ENCODE data around the gene ESPNL.

Gene ESPNL

GRCh38 chr2:238075397-238075796 lies 24.7 kb upstream of the ESPNL start:
- no peak for DNase-seq (ENCODE audit: low spot score)

DNA sequence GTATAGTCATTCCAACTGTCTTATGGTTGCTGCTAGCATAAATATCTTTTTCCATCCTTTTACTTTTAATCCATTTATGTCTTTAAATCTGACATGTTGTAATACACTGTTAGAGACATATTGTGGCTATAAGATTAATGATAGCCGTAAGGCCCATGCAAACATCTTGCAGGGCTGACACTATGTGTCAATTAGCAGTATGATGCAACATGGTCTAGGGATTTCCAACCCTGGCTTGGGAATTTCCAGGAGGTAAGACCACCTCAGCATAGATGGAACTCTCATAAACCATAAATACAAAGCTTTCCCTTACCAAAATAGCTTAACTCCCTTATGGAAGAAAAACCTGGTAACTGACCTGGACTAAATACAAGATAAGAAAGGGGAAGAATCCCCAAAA lies 22.8 kb upstream of the ESPNL start:
- no peak for DNase-seq (ENCODE audit: low spot score)

GRCh38 chr2:238079874-238080327 lies 20.2 kb upstream of the ESPNL start:
- DNase-seq (ENCODE audit: low spot score) = no peak

DNA sequence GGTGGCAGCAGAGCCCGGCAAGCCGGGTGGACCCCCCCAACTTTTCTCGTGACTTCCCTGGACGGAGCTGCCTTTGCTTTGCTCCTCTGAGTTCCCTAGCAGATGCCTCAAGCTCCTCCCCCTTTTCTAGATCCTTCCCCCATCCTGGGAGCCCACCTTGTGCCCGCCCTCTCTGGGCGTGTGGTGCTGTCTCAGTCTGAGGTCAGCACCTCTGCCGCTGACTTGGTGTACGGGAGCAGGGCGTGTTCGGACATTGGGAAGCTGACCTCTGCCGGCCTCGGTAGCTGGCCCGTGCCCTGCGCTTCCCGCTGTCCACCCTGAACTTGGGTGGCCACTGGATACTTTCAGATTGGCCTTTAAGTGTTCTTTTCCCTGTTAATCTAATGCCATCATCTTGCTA lies 19.6 kb upstream of the ESPNL start:
- DNase-seq (ENCODE audit: low spot score) = no peak

GRCh38 chr2:238081150-238081549 lies 19.0 kb upstream of the ESPNL start:
- no peak for DNase-seq (ENCODE audit: low spot score)

DNA sequence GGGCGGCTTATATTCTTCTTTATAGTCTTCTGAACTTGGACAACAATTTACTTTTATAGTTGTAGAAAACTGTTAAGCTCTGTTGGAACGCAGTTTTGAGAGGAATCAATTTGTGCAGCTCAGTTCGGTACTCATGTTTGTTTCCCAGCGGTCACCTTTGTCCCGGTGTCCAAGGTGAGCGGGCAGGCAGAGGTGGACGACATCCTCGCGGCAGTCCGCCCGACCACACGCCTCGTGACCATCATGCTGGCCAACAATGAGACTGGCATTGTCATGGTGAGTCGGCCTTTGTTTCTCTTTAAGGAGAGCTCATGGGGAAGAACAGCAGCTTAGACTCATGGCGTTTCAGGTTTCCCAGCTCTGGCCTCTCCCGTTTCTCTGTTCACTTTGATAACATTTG lies 18.6 kb upstream of the ESPNL start:
- no peak for DNase-seq (ENCODE audit: low spot score)

DNA sequence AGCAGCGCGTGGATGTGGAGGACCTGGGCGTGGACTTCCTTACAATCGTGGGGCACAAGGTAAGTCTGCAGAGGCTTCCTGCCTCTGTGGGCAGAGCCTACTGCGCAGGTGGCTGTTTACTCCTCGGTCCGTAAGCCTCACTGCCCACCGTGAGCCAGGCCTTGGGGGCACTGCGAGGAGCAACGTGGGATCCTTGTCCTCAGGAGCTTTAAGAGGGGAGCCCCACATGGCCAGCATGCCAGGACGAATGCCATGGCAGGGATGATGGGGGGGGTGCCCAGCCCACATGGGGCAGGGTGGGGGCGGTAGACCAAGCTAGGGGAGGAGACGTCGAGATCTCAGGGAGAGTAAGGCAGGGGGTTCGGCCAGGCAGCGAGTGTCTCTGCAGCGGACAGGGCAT lies 18.0 kb upstream of the ESPNL start:
- DNase-seq (ENCODE audit: low spot score) = no peak

DNA sequence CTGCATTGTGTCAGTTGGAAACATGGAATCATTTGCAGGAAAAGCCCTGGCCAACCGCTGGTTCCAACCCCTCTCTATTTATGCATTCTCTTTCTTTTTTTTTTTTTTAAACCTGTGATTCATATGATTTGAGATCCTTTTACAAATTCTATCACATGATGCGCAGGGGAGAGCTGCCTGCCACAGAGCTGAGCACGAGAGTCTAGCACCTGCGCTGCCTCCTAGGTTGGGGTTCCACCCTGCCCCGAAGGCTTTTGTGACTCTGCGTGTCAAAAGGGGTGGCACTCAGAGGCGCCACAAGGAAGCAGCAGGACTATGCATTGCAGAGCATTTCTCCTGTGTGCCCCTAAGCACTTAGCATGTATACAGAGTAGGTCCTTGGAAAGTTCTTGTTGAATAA lies 17.3 kb upstream of the ESPNL start:
- no peak for DNase-seq (ENCODE audit: low spot score)

DNA sequence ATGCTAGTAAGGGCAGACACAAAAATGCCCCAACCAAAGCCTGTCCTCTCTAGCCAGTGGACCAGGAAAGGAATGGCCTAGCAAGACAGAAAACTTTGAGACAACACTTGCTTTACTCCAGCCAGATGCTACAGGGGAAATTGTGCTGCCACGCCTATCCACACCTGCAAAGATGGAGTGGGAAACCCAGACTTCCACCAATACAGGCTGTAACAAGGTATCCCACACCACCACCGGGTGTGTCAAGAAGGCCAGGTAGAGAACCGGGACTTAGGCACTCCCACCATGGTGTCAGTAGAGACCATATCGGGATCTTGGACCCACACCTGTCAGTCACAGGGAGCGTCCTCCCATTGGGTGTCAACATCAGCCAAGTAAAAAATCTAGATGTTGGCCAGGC lies 16.2 kb upstream of the ESPNL start:
- DNase-seq (ENCODE audit: low spot score) = no peak

DNA sequence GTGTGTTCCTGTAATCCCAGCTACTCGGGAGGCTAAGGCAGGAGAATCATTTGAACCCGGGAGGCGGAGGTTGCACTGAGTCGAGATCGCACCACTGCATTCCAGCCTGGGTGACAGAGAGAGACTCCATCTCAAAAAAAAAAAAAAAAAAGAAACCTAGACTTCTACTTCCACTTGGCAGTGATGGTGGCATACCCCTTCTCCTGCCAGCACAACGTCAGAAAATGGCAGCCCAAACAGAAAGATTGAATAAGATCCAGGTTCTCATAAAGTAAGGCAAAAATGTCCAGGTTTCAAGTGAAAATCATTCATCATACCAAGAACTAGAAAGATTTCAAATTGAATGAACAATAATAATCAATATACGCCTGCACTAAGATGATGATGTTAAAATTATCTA lies 15.4 kb upstream of the ESPNL start:
- DNase-seq (ENCODE audit: low spot score) = no peak

GRCh38 chr2:238085899-238086298 lies 14.2 kb upstream of the ESPNL start:
- DNase-seq (ENCODE audit: low spot score) = no peak

GRCh38 chr2:238087211-238087610 lies 12.9 kb upstream of the ESPNL start:
- no peak for DNase-seq (ENCODE audit: low spot score)

DNA sequence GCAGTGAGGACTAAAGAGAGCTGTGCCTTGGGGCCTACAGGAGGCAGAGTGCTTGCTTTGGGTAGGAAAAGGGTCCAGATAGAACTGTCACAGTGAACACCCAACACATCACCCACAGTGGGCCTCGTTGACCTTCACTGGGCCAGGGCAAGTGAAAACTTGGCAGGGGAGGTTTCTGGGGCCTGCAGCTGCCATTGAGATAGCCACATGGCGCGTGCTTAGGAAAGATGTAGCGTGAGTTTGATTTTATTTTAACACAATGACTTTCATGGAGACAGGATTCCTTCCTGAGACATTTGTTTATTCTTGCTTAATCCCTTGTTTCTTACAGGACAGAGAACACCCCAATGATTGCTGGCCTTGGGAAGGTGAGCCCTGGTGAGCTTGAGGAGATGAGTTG lies 9.3 kb upstream of the ESPNL start:
- DNase-seq (ENCODE audit: low spot score) = no peak

GRCh38 chr2:238091436-238092060 lies 8.6 kb upstream of the ESPNL start:
- no peak for DNase-seq (ENCODE audit: low spot score)

GRCh38 chr2:238092486-238093035 lies 7.6 kb upstream of the ESPNL start:
- no peak for DNase-seq (ENCODE audit: low spot score)

DNA sequence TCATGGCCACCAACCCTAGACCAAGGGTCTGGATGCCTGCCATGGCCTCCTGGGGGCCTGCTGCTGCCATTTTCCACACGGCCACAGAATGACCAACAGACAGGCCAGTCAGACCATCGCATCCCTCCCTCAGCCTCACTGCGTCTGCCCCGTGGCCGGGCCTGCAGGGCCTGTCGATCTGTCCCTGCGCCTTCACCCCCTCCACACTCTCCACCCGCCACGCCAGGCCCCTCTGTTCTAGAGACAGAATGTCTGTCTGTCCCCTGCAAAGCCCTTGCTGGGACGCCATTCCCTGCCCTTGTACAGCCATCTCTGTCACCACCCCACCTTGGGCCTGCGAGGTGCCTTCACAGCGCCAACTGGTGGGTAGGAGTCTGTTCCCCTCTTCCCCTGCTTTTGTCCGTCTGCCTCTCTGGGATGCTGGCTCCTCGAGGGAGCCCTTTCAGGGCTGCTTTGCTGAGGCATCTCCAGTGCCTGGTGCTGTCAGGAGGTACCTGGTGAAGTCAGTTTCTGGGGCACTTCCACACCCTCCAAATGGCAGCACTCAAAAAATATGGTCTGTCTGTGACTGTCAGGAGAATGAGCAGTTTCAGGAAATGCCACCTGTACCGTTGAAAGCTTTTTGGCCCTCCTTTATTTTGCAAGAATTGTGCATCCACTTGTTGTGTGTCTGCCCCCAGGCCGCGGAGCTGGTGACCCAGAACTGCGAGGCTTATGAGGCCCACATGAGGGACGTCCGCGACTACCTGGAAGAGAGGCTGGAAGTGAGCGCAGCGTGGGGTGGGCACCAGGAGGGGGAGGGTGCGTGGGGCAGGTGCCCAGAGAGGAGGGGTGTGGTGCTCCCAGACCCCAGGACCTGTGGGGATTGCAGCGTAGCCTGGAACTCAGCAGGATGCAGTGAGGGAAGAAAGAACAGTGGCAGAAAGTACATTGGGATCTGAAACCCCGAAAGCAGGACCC lies 6.7 kb upstream of the ESPNL start:
- DNase-seq (ENCODE audit: low spot score) = no peak

DNA sequence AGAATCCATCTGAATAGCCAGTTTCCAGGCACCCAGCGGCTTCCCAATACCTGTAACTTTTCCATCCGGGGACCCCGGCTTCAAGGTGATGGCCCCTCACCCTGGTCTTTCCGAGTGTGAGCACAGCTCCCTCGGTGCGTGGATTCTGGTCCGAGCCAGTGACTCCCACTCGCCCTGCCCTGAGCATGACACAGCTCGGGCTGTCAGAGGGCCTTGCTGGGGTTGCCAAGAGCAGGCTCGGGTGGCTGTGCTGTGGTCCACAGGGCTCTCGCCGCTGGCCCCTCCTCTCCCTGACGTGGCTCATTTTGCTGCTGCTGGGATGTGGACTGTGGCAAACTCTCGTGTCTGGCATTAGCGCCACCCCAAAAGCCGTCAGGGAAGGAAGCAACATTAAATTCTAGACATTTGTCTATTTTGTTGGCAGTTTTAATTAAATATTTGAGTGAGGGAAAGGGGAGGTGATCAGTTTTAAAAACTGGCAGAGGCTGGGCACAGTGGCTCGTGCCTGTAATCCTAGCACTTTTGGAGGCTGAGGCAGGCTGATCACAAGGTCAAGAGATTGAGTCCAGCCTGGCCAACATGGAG lies 5.6 kb upstream of the ESPNL start:
- no peak for DNase-seq (ENCODE audit: low spot score)

- DNase-seq (ENCODE audit: low spot score) = no peak
Observed at GRCh38 chr2:238095143-238095542, 5.0 kb upstream of the ESPNL start.

DNA sequence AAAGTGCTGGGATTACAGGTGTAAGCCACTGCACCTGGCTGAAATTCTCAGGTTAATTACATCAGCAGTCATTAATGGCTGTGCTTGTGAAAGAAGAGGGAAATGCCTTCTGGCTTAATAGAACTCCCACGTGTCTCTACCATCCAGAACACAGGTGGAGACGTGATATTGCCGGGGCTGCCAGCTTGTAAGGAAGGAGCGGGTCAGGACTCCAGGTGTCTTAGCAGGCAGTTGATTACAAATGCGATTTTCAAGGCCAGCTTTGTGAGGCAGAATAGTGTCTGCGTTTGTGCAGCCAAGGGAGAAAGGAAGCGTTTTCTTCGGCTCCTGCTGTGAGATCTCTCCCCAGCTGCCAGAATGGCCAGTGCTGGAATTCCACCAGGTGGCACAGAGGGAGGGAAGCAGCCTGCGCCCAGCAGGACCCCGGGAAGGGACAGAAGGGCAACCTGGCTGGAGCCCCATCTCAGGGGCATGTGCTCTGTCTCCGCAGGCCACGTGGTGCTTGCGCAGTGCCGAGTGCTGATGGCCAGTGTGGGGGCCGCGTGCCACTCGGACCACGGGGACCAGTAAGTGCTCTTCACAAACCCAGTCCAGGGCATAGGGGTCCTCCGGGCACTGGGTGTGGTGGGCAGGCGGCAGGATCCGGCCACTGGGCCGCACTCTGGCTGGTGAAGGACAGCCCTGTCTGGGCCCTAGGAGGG lies 3.7 kb upstream of the ESPNL start:
- DNase-seq (ENCODE audit: low spot score) = no peak

GRCh38 chr2:238097201-238097987 lies 2.7 kb upstream of the ESPNL start:
- DNase-seq (ENCODE audit: low spot score) = no peak
